HuH-7.5 (cell line): ENCODE measurements around the gene ACOXL.
"Not testable (repeated sequence)": the region's sequence is repeated elsewhere in the genome, so short reads cannot be mapped to it uniquely, and the experiment has no call there.

Source experiments
- DNase-seq: peaks from one replicate; pipeline ENCODE4 v3.0.0; 2011; ENCODE audit warnings: low spot score

ACOXL gene

GRCh38 chr2:110855841-110856240 lies 123.5 kb downstream of the ACOXL start:
- not testable (repeated sequence) for DNase-seq

GRCh38 chr2:110858135-110858725 lies 125.9 kb downstream of the ACOXL start:
- DNase-seq = no peak

DNA sequence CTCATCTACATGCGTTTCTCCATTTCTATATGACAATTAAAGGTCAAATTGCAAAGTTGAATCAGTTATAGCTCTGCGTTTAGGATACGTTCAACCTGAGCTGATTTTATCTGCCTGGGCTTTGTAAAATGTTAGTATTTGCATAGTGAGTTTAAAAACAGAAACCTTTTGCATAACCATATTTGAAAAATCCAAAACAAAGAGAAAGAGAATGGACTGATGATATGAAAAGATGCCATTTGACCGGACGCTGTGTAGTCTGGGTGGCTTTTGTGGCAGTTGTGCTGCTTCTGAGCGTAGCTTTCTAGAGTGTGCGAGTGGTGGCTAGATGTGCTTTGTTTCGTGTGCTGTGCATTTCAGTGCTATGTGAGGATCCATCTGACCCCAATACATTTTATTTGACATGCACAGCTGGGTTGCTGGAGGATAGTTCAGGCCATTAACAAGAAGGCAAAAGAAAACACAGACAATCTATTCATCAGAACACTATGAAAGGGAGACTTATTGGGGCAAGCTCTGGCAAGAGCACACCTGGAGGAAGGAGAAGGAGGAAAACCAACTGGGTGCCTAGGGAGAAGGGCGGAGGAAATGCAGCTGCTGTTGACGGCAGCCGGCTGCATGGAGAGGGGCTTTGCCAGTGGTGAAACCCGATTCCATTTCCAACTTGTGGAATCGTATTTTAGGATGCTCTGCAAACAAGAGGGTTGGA lies 126.8 kb downstream of the ACOXL start:
- no peak for DNase-seq

- no peak for DNase-seq
Measured at GRCh38 chr2:110860630-110861029, 128.3 kb downstream of the ACOXL start.

- no peak for DNase-seq
Measured at GRCh38 chr2:110861616-110862260, 129.4 kb downstream of the ACOXL start.

- no peak for DNase-seq
Measured at GRCh38 chr2:110863726-110864125, 131.4 kb downstream of the ACOXL start.

- no peak for DNase-seq
Measured at GRCh38 chr2:110864176-110864575, 131.8 kb downstream of the ACOXL start.

- DNase-seq = no peak
Measured at GRCh38 chr2:110864731-110865130, 132.4 kb downstream of the ACOXL start.

DNA sequence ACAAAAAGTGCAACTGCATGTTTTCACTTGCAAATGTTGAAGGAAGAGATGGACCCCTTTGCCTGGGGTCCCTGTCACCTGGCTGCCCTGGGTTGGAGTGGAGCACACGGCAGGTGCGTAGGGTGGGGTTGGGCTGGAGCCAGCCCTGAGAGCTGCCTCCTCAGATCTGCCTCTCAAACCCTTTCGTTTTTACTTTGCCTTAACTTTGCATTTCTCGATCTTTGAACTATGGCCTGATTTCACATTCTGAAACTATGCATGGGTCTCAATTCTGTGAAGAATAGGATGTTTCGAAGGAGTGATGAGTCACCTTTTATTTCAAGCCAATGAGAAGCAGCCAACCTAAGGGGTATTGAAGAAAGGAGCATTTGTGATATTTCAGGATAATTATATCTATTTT lies 132.8 kb downstream of the ACOXL start:
- DNase-seq = no peak

GRCh38 chr2:110866045-110866444 lies 133.7 kb downstream of the ACOXL start:
- no peak for DNase-seq

- DNase-seq = no peak
Measured at GRCh38 chr2:110866466-110866865, 134.1 kb downstream of the ACOXL start.

DNA sequence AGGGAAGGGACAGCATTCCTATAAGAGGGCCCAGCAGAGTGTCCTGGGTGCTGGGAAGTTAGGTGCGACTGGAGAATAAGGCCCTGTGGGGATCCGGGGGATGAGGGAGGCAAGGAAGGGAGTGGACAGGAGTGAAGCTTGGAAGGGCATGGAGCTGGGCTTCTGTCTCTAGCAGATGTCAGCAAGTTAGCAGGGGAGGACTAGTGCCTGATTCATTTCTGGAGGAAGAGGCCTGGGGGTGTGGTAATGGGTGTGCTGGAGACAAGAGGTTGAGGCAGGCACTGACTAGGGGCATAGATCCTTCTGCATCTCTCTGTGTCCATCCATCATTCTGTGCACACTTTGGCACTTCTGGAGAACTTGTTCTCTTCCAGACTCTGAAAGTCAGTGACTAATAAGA lies 134.7 kb downstream of the ACOXL start:
- no peak for DNase-seq

- DNase-seq = no peak
Measured at GRCh38 chr2:110868971-110869370, 136.6 kb downstream of the ACOXL start.

DNA sequence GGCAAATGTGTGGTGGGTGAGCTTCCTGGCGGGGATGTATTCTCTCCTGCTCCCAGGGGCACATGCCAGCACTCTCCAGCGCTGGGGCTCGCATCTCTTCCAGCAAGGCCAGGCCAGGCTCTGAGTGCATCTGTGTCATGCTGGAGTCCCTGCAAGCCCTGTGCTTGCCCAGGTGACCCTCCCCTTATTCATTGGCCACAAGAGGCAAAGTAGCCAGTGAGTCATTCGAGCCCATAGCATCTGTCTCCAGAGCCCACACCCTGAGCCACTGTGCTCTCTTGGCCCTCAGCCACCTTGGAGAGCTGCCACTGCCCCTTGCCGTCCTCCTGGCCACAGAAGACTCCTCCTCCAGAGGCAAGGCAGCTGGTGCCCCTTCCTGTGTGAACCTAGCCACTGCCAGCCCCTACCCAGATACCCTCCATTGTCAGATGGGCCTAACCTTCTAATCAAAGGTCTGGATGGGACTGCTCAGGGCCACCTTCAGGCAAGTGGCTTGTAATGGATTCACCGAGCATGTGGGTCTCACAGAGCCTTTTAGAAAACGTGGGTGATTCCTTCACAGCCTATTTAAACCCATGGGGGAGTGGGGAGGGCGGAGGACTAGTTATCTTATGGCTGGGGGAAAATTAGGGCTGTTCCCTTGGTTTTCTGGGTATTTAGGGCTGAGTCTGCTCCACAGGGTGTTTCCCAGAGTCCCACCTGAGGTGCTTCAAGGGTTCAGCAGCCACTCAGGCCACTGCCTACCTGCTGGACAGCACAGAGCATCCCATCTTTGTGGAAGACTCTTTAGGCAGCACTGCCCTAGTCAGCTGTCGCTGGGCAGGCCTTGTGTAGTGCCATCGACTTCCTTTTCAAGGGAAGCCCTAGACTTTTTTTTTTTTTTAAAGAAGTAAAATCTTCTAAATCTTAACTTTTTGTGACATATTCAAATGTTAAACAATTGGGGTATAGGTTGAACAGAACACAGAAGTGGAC lies 137.4 kb downstream of the ACOXL start:
- no peak for DNase-seq

- no peak for DNase-seq
Measured at GRCh38 chr2:110870545-110870944, 138.2 kb downstream of the ACOXL start.

DNA sequence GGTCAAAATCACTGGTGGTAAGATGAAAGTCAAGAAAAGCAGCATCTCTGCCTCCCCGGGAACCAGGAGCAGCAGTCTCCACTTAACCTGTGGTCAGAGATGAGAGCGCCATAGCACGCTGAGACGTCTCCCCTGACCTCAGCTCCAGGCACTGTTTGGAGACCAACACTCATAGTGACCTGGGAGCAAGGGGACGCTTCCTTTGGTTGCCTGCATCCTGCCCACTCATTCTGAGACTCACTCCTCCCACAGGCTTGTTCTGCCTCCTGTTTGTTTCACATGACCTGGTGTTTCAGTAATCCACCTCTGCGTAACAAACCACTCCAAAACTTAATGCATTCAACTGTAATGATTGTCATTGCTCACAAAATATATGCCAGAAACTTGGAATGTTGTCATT lies 139.3 kb downstream of the ACOXL start:
- DNase-seq = no peak

DNA sequence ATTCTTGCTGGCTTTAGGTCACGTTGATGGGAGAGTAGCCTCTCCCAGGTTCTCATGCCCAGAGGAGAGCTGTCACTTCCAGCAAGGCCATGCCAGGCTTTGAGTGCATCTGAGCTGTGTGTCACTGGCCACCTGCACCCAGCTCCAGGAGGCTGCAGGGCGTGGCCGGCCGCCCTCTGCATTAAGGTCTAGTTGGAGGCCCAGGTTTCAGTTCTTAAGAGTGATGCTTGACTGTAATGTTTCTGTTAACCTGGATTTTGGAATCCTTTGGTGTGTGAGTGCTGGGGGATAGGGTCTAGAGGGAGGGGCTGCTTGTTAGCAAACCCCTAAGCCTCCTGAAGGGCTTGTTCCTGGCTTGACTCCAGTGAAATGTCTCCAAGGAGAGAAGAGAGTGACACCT lies 140.1 kb downstream of the ACOXL start:
- DNase-seq = no peak

DNA sequence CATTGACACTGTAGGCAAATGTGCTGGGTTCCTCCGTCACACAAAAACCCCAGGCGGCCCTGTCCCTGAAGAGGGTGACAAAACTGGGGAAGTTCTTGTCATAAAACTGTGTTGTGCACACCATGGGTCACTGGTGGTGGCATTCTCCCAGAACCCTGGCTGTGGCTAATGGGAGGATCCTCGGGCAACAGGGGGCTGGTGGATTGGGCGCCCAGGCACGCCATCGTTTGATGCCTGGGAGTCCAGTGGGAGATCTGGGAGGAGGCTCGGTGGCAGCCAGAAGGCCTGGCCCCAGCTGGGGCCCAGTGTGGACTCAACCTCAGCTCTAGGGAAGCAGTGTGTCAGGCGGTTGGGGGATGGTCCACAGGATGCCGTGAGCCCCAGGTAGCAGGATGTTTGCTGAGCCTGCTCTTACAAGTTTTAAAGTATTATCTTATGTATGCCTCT lies 140.7 kb downstream of the ACOXL start:
- DNase-seq = no peak

DNA sequence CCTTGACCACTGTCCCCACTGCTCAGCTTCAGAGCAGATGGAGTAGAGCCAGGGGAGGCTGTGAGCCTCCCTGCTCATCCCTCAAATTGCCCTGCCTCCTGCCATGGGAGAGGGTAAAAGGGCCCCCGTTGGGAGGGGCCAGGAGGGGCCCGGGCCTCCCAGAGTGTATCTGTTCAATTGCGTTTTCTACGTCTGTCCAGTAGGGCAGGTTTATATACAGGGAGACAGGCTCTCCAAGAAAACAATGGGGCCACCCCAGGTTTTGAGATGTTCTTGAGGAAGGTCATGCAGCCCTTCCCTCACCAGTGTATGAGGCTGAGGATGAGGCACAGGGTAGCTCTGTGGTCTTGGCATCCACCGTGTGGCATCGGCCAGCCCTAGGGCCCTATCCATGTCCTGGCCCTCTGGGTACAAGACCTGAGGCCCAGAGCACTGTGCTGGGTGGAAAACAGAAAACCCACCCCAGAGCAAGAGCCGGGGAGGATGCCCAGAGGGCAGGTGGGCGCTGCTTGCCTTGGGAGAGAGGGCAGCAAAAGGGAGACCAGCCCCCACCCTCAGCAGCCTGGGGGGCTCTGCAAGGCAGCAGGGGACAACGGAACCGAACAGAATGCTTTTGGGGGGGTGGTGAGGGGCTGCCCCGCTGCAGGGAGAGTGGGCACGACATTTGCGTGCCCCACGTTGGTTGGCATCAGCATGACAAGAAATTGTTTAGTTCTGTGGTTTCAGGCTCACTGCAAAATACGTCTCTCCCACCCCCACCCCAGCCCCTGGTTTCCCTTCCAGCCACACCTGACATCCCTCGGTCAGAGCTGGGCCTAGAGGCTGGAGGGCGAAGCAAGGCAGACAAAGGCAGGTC lies 141.5 kb downstream of the ACOXL start:
- DNase-seq = no peak

DNA sequence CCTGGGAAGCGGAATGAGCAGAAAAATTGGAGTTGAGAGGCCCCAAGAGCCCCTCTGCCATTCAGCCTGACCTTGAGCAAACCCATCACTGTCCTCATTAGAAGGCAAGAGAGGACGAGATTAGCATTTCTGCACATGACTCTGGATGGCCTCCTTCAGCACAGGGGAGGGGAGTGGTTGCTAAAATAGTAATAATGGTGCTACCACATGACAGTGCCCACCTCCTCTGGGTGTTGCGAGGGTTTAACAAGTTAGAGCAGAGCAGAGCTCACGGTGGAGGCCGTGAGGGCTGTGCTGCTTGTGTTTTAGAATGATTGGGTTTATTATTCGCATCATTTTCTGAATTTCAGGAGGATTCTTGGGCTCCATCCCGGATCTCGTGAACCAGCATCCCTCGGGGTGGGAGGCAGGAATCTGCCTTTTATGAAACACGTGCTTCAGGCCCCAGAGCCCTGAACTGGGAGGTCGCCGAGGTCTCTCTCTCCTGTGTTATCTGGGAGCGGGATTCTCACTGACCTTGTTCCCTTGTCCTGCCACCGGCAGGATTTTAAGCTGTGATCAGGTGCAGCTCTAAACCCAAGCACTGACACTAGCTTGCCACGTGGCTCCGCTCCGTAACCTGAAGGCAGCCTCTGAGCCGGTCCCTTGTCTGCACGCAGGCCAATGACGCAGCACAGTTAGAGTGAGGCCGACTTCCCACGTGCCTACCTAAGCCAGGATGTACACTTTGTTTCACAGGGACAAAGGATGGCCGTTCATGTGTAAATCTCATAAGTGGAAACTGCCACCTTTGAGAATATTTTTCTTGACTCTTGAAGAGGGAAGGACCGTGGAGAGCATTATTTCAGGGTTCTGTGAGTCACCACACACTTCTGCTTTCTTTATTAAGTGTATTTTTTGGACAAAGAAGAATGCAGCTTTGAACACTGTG lies 142.3 kb downstream of the ACOXL start:
- DNase-seq = no peak
